ENCODE data around the gene WLS. TPM values are rescaled to one million over a fixed set of nuclear protein-coding genes. Genes with fewer than 3 reads are reported as not detected.

WLS gene
- total RNA-seq, 1 donor from 2014 or later: not detected

DNA sequence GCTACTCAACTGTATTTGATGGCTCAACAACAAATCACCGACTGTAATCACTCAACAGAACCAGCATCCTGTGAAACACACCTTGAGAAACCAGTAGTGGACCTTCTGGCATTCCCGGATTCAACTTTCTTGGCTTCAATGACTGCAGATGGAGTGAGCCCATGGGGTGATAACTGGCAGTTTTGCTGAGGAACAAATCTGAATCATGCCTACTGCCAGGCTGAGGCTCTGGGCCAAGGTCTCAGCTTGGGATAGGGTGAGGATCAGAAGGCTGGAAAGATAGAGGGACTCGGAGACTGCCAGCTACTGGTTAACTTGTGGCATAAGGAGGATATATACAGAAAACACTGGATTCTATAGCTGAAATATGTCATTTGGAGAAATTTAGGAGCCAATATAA, 118.4 kb downstream of the WLS start:
- Mint-ChIP-seq H3K9me3 (no peaks in the 10 kb centered on the region), H3K4me3 (no peak overlapping the region), H3K27me3 (peaks cover 4% of the 10 kb centered on the region), H3K36me3 (ENCODE audit: low read depth) (no peaks in the 10 kb centered on the region), H3K4me1 (no peaks in the 10 kb centered on the region), H3K27ac (no peak overlapping the region)
- no peak for DNase-seq
- intact Hi-C loops (cut with micrococcal nuclease): loop anchor here (10.0 kb wide), 2 partner anchors 259 to 579 kb away; no protein-coding TSS in a partner anchor
- TF ChIP-seq, protein P1, sequence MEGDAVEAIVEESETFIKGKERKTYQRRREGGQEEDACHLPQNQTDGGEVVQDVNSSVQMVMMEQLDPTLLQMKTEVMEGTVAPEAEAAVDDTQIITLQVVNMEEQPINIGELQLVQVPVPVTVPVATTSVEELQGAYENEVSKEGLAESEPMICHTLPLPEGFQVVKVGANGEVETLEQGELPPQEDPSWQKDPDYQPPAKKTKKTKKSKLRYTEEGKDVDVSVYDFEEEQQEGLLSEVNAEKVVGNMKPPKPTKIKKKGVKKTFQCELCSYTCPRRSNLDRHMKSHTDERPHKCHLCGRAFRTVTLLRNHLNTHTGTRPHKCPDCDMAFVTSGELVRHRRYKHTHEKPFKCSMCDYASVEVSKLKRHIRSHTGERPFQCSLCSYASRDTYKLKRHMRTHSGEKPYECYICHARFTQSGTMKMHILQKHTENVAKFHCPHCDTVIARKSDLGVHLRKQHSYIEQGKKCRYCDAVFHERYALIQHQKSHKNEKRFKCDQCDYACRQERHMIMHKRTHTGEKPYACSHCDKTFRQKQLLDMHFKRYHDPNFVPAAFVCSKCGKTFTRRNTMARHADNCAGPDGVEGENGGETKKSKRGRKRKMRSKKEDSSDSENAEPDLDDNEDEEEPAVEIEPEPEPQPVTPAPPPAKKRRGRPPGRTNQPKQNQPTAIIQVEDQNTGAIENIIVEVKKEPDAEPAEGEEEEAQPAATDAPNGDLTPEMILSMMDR (IDR thresholded peaks at IDR 0.05): no peak
- no peak for ATAC-seq (ENCODE audit: low read depth)
- CTCF ChIA-PET: no interaction called here
- POLR2A ChIA-PET: no interaction called here

DNA sequence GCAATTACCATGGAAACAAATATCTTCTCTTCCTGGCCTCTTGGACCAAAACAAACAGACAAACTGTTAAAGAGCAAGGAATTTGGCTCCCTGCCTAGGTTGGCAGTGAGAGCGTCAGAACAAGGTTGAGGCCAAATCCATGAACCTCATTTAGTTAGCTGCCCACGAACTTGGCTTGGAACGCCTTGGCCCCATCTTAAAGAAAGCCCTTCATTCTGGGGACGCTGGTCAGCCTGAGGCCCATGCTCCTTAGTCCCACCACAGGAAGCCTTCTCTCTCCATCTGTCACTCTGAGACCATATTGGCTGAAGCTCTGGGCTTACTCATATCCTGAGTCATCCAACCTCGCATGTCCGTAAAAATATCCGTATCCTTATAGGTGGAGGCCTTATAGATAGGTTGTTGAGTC, 119.5 kb downstream of the WLS start:
- Mint-ChIP-seq H3K27ac (no peak overlapping the region), H3K4me3 (no peak overlapping the region), H3K4me1 (no peaks in the 10 kb centered on the region), H3K27me3 (peaks cover 7% of the 10 kb centered on the region), H3K9me3 (no peaks in the 10 kb centered on the region), H3K36me3 (ENCODE audit: low read depth) (no peaks in the 10 kb centered on the region)
- intact Hi-C loops (cut with micrococcal nuclease): loop anchor here (10.0 kb wide), 2 partner anchors 258 to 578 kb away; no protein-coding TSS in a partner anchor
- DNase-seq (no peak), ATAC-seq (ENCODE audit: low read depth) (no peak)
- CTCF ChIA-PET: no interaction called here
- POLR2A ChIA-PET: no interaction called here
- TF ChIP-seq, protein P1 (IDR thresholded peaks at IDR 0.05): no peak

DNA sequence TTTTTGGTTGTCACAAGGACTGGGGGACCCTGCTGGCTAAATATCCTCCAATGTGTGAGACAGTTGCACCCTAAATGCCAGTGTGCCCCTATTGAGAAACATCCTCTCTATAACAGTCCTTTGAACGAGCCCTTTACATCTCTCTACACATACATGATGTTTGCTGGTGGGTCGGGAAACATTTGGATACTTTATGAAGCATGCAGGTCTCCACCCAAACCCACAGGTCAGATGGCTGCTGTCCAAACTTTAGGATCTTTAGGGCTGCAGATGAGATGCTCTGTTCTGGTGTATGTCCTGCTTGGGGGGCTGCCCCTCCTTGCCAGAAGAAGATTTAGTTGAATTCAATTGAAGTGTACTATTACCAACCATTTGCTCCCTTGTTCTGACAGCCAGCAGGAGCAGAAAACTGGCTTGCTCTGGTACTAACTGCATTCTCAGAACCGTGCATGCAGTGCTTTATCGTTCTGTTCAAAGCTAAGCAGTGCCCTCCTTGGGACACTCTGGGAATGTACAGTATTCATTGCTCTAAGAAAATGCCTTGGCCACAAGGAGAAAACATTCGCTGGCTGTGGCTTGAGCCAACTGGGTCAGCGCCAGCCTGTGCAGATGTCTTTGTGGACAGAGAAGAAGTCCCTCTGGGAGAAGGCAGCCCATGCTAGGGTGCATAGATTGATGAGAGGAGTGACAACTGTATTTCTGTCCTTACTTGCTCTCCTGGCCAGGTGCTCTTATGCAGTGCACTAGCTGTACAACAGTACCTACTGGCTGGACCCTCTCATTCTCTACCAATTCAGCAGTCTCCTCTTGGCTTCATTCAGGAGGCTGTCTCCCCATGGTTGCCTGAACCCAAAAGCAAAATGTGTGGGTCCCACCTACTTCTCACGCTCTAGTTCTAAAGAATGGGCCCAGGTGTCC, 120.5 kb downstream of the WLS start:
- H3K36me3 Mint-ChIP-seq (ENCODE audit: low read depth): no peaks in the 10 kb centered on the region
- ChIA-PET POLR2A (no interaction called here), CTCF (interaction anchor here (1.1 kb wide), 1 partner anchor 8 kb away, joined by 3 read pairs; no protein-coding TSS in a partner anchor)
- no peaks in the 10 kb centered on the region for H3K9me3 Mint-ChIP-seq
- no peak overlapping the region for H3K4me3 Mint-ChIP-seq
- peaks cover 7% of the 10 kb centered on the region for H3K27me3 Mint-ChIP-seq
- DNase-seq: no peak
- no peak for ATAC-seq (ENCODE audit: low read depth)
- H3K27ac Mint-ChIP-seq: no peak overlapping the region
- TF ChIP-seq, protein P1 (IDR thresholded peaks at IDR 0.05): no peak
- intact Hi-C loops (cut with micrococcal nuclease): loop anchor here (10.0 kb wide), 2 partner anchors 257 to 577 kb away; no protein-coding TSS in a partner anchor
- no peaks in the 10 kb centered on the region for H3K4me1 Mint-ChIP-seq

GRCh38 chr1:68107771-68108170, 124.6 kb downstream of the WLS start:
- ChIA-PET CTCF (interaction anchor here (1.0 to 2.6 kb wide), 3 partner anchors 9 to 1629 kb away, joined by 4 to 13 read pairs (median 10); no protein-coding TSS in a partner anchor), POLR2A (no interaction called here)
- no peaks in the 10 kb centered on the region for H3K36me3 Mint-ChIP-seq (ENCODE audit: low read depth)
- intact Hi-C loops (cut with micrococcal nuclease): no loop called here
- peaks cover 5% of the 10 kb centered on the region for H3K27me3 Mint-ChIP-seq
- no peak overlapping the region for H3K4me3 Mint-ChIP-seq
- DNase-seq: no peak
- no peaks in the 10 kb centered on the region for H3K4me1 Mint-ChIP-seq
- no peak for ATAC-seq (ENCODE audit: low read depth)
- no peaks in the 10 kb centered on the region for H3K9me3 Mint-ChIP-seq
- TF ChIP-seq, protein P1 (IDR thresholded peaks at IDR 0.05): no peak
- no peak overlapping the region for H3K27ac Mint-ChIP-seq

DNA sequence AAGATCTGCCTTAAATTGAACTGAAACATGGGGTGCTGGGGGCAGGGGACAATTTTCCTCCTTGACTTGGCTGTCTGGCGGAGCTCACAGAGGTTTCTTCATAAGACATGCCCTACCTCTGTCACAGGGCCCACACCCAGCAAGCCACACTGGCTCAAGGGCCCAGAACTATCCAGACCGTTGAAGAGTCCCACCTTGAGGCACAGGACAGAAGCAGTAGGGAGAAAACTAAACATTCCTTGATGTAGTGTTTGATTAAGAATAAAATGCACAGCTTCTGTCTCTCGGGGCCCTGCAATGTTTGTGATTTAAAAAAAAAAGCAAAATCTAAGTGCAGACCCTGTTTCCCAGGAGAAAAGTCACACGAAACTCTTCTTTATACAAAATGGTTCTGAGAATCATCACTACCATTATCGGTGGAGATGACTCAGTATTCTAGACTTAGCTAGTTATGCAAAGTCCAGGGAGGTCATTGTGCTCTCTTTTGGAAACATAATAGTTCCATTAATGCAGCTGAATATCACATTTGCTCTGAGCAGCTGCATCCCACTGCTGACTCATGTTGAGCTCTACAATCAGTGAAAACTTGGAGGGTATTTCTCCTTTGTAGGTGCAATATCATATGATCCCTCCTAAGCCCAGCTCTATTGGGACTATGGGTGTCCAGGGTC, 128.3 kb downstream of the WLS start:
- no peak overlapping the region for H3K4me3 Mint-ChIP-seq
- H3K36me3 Mint-ChIP-seq (ENCODE audit: low read depth): no peaks in the 10 kb centered on the region
- no peak overlapping the region for H3K27ac Mint-ChIP-seq
- no peaks in the 10 kb centered on the region for H3K4me1 Mint-ChIP-seq
- intact Hi-C loops (cut with micrococcal nuclease): no loop called here
- ChIA-PET CTCF (interaction anchor here (0.6 to 1.4 kb wide), 3 partner anchors 13 to 984 kb away, joined by 3 to 6 read pairs (median 3); no protein-coding TSS in a partner anchor), POLR2A (interaction anchor here (0.6 kb wide), 1 partner anchor 14 kb away, joined by 3 read pairs; no protein-coding TSS in a partner anchor)
- TF ChIP-seq, protein P1 (IDR thresholded peaks at IDR 0.05): no peak
- H3K27me3 Mint-ChIP-seq: peaks cover 8% of the 10 kb centered on the region
- no peaks in the 10 kb centered on the region for H3K9me3 Mint-ChIP-seq
- DNase-seq (no peak), ATAC-seq (ENCODE audit: low read depth) (no peak)
